Calu3 (cell line): ENCODE data around the gene CDH4. TPM values are rescaled to one million over a fixed set of nuclear protein-coding genes. Genes with fewer than 3 reads are reported as not detected.

ENCODE experiments used
- BruUV-seq: library from RNA; stranded (reverse); fragments of 400-500 nt; replicated peaks from 2 replicates; lab custom pipeline; 2021; lab: Mats Ljungman, UMichigan
- CTCF ChIA-PET: fragments of 300-600 bp; sonication (Branson Sonifier 250); formaldehyde crosslinking; loops from one replicate; lab custom pipeline; 2022; ENCODE audit warnings: antibody characterized with exemption; lab: Charles Lee
- DNase-seq: peaks from one replicate; pipeline ENCODE4 v3.0.0; 2022
- H3K27ac Mint-ChIP-seq: one replicate; pipeline ENCODE4 v1.8.0; 2022; ENCODE audit warnings: mixed read lengths; ENCODE audit not compliant: unreplicated experiment
- H3K27me3 Mint-ChIP-seq: one replicate; pipeline ENCODE4 v1.8.0; 2022; ENCODE audit warnings: mixed read lengths; ENCODE audit not compliant: unreplicated experiment
- H3K36me3 Mint-ChIP-seq: one replicate; pipeline ENCODE4 v1.8.0; 2022; ENCODE audit warnings: mild to moderate bottlenecking, moderate library complexity, mixed read lengths; ENCODE audit not compliant: insufficient read depth, unreplicated experiment
- H3K4me1 Mint-ChIP-seq: one replicate; pipeline ENCODE4 v1.8.0; 2022; ENCODE audit warnings: mild to moderate bottlenecking, low read depth, mixed read lengths; ENCODE audit not compliant: unreplicated experiment
- H3K4me3 Mint-ChIP-seq: one replicate; pipeline ENCODE4 v1.8.0; 2022; ENCODE audit warnings: mild to moderate bottlenecking, low read depth, moderate library complexity, mixed read lengths; ENCODE audit not compliant: unreplicated experiment
- H3K9me3 Mint-ChIP-seq: one replicate; pipeline ENCODE4 v1.8.0; 2022; ENCODE audit warnings: low read depth, mixed read lengths; ENCODE audit not compliant: unreplicated experiment
- CTCF ChIP-seq: fragments of 200-600 bp; IDR thresholded peaks from one replicate; pipeline ENCODE4 v1.8.0; 2022; ENCODE audit warnings: antibody characterized with exemption; ENCODE audit not compliant: unreplicated experiment
- intact Hi-C: fragments of 100-400 bp; cut with micrococcal nuclease; formaldehyde crosslinking; loops from one replicate; pipeline ENCODE4 v1.10.0; 2022; ENCODE audit not compliant: unreplicated experiment
- total RNA-seq: library from RNA; stranded (reverse); gene quantifications from 2 replicates; pipeline ENCODE4 v1.2.3, GENCODE V29; 2022

Gene CDH4
- total RNA-seq, 1 experiment from 2014 or later = not detected

GRCh38 chr20:61537239-61538182 lies 285.4 kb downstream of the CDH4 start:
- no TSS peak for BruUV-seq
- H3K27ac Mint-ChIP-seq = no peak overlapping the region
- H3K36me3 Mint-ChIP-seq = no peaks in the 10 kb centered on the region

GRCh38 chr20:61538183-61538942 lies 286.3 kb downstream of the CDH4 start:
- Mint-ChIP-seq H3K4me3 (no peak overlapping the region), H3K9me3 (peaks cover 3% of the 10 kb centered on the region), H3K27me3 (peaks cover 39% of the 10 kb centered on the region), H3K27ac (no peak overlapping the region), H3K4me1 (no peaks in the 10 kb centered on the region), H3K36me3 (no peaks in the 10 kb centered on the region)
- no peak for DNase-seq
- CTCF ChIA-PET = interaction anchor here (1.6 kb wide), 1 partner anchor 13 kb away, joined by 4 read pairs; no protein-coding TSS in a partner anchor
- intact Hi-C loops = no loop called here
- TF ChIP-seq CTCF = no peak
- no TSS peak for BruUV-seq

More at GRCh38 chr20:61537239-61538182, 285.4 kb downstream of the CDH4 start:
- TF ChIP-seq CTCF = no peak
- CTCF ChIA-PET = interaction anchor here (1.6 kb wide), 1 partner anchor 14 kb away, joined by 4 read pairs; no protein-coding TSS in a partner anchor
- Mint-ChIP-seq H3K27me3 (peaks cover 45% of the 10 kb centered on the region), H3K4me1 (no peaks in the 10 kb centered on the region), H3K9me3 (peaks cover 3% of the 10 kb centered on the region), H3K4me3 (no peak overlapping the region)
- intact Hi-C loops = no loop called here
- no peak for DNase-seq

- BruUV-seq = no TSS peak
- CTCF ChIA-PET = no interaction called here
- H3K36me3 Mint-ChIP-seq = no peaks in the 10 kb centered on the region
- intact Hi-C loops = no loop called here
- peaks cover 39% of the 10 kb centered on the region for H3K27me3 Mint-ChIP-seq
- H3K4me3 Mint-ChIP-seq = no peak overlapping the region
- no peaks in the 10 kb centered on the region for H3K4me1 Mint-ChIP-seq
- no peak for DNase-seq
- no peak overlapping the region for H3K27ac Mint-ChIP-seq
- peaks cover 3% of the 10 kb centered on the region for H3K9me3 Mint-ChIP-seq
- TF ChIP-seq CTCF = no peak
These were observed 286.8 kb downstream of the CDH4 start for GRCh38 chr20:61538943-61539265.

GRCh38 chr20:61539706-61540360 lies 287.8 kb downstream of the CDH4 start:
- H3K27me3 Mint-ChIP-seq = peaks cover 39% of the 10 kb centered on the region

More at GRCh38 chr20:61539706-61540360, 287.8 kb downstream of the CDH4 start:
- Mint-ChIP-seq H3K4me3 (no peak overlapping the region), H3K27ac (no peak overlapping the region), H3K36me3 (no peaks in the 10 kb centered on the region), H3K4me1 (no peaks in the 10 kb centered on the region), H3K9me3 (peaks cover 3% of the 10 kb centered on the region)
- no peak for DNase-seq
- BruUV-seq = no TSS peak
- intact Hi-C loops = no loop called here
- CTCF ChIA-PET = no interaction called here
- no peak for TF ChIP-seq CTCF
